Lung (tissue), 12 donors: Measurements from ENCODE around the gene PAPLN. TPM values are rescaled to one million over a fixed set of nuclear protein-coding genes. Genes with fewer than 3 reads are reported as not detected.

Source experiments
- ATAC-seq: fragments of 200-7000 bp; cut with Tn5 transposase; one replicate; pipeline ENCODE4 v1.9.1; 2020; ENCODE audit warnings: moderate number of reproducible peaks; ENCODE audit not compliant: insufficient read depth, low FRiP score
- DNase-seq, 3 donors: peaks; one replicate each; pipeline ENCODE4 v3.0.0-alpha.2; 2013 to 2017
- H3K27ac ChIP-seq, 2 donors: one replicate each; pipeline ENCODE4 v1.5.1; 2013; ENCODE audit warnings: mild to moderate bottlenecking in 2 of 2, moderate library complexity in 2 of 2, control low read depth in 1 of 2, inconsistent platforms in 1 of 2, low read depth in 1 of 2, low read length in 1 of 2
- H3K27me3 ChIP-seq, 3 donors: one replicate each; pipeline ENCODE4 v1.5.1; 2013; ENCODE audit warnings: low read length in 2 of 3; ENCODE audit not compliant: control insufficient read depth in 3 of 3, insufficient read depth in 3 of 3
- H3K36me3 ChIP-seq, 4 donors: one replicate each; pipeline ENCODE4 v1.5.1; 2013; ENCODE audit warnings: low read length in 4 of 4, mild to moderate bottlenecking in 1 of 4, moderate library complexity in 1 of 4; ENCODE audit not compliant: control insufficient read depth in 4 of 4, insufficient read depth in 4 of 4
- H3K4me1 ChIP-seq, 5 donors: one replicate each; pipeline ENCODE4 v1.5.1; 2013; ENCODE audit warnings: low read length in 5 of 5, mild to moderate bottlenecking in 2 of 5, moderate library complexity in 1 of 5; ENCODE audit not compliant: control insufficient read depth in 5 of 5, insufficient read depth in 5 of 5
- H3K4me3 ChIP-seq: one replicate; pipeline ENCODE4 v1.5.1; 2013; ENCODE audit warnings: mild to moderate bottlenecking, control low read depth, moderate library complexity
- H3K9ac ChIP-seq, 2 donors: one replicate each; pipeline ENCODE4 v1.5.1; 2013; ENCODE audit warnings: low read length in 2 of 2, control low read depth in 1 of 2; ENCODE audit not compliant: insufficient read depth in 1 of 2
- H3K9me3 ChIP-seq, 4 donors: one replicate each; pipeline ENCODE4 v1.5.1; 2013; ENCODE audit warnings: low read length in 3 of 4, mild to moderate bottlenecking in 1 of 4, moderate library complexity in 1 of 4; ENCODE audit not compliant: control insufficient read depth in 4 of 4, insufficient read depth in 3 of 4
- CTCF ChIP-seq: IDR thresholded peaks from 2 replicates; pipeline ENCODE4 v1.5.1; 2012; ENCODE audit warnings: mild to moderate bottlenecking; ENCODE audit errors: control extremely low read depth, extremely low read depth
- whole genome bisulfite sequencing, 2 donors: extraction: QIAGEN DNeasy Blood & Tissue Kit; methylation state at CpG; one replicate each; pipeline ENCODE4 v1.1.7; 2013; 5-methylcytosine and 5-hydroxymethylcytosine counted together
- polyA plus RNA-seq, 2 donors: library from polyadenylated mRNA; stranded (reverse); fragments of 200-250 nt; gene quantifications; one replicate each; pipeline ENCODE4 v1.2.1, GENCODE V29; 2013
- total RNA-seq, 2 donors: library from RNA; depleted of rRNA in 1 of 2; stranded (reverse); fragments of >200 nt in 1 of 2; gene quantifications; one replicate each; pipeline ENCODE4 v1.2.1, GENCODE V29; 2014 to 2021
- donor health status: control.
- donor health status: control.
- donor health status: Bipolar disorder and iron deficiency.
- donor health status: healthy.
- donor health status: DM: yes; HTN: yes; CAD: no.

The PAPLN gene
- total and polyA plus RNA-seq, 4 donors, result 2.9 to 18.0 (median 8.3) TPM

DNA sequence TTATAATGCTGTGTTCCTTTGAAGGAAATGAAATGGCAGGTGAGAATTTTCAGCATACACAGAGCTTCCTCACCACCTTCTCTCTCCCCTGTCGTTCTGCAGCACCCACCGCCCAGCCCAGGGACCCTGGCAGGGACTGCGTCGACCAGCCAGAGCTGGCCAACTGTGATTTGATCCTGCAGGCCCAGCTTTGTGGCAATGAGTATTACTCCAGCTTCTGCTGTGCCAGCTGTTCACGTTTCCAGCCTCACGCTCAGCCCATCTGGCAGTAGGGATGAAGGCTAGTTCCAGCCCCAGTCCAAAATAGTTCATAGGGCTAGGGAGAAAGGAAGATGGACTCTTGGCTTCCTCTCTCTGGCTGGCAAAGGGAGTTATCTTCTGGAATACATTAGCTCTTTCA lies 35.1 kb downstream of the PAPLN start:
- no peak for TF ChIP-seq CTCF
- Histone ChIP-seq H3K36me3 (peaks cover 5 to 23% (median 14%) of the 10 kb centered on the region in 4 donors), H3K4me1 (peaks cover 0 to 11% (median 4%) of the 10 kb centered on the region in 5 donors), H3K27ac (no peak overlapping the region), H3K4me3 (no peak overlapping the region), H3K9ac (no peak overlapping the region), H3K9me3 (no peaks in the 10 kb centered on the region), H3K27me3 (no peaks in the 10 kb centered on the region)
- DNase-seq (no peak), ATAC-seq (no peak)
- WGBS, 2 donors, result 85 to 88% methylated on average over 6 of the region's 6 CpGs

GRCh38 chr14:73273799-73274198 lies 36.5 kb downstream of the PAPLN start:
- Histone ChIP-seq H3K9ac (no peak overlapping the region), H3K27ac (no peak overlapping the region), H3K9me3 (no peaks in the 10 kb centered on the region), H3K27me3 (no peaks in the 10 kb centered on the region), H3K4me1 (peaks cover 0 to 11% (median 4%) of the 10 kb centered on the region in 5 donors), H3K4me3 (no peak overlapping the region), H3K36me3 (peaks cover 5 to 25% (median 14%) of the 10 kb centered on the region in 4 donors)
- DNase-seq (no peak), ATAC-seq (no peak)
- WGBS, 2 donors, result 93 to 98% methylated on average over 4 of the region's 4 CpGs
- no peak for TF ChIP-seq CTCF

DNA sequence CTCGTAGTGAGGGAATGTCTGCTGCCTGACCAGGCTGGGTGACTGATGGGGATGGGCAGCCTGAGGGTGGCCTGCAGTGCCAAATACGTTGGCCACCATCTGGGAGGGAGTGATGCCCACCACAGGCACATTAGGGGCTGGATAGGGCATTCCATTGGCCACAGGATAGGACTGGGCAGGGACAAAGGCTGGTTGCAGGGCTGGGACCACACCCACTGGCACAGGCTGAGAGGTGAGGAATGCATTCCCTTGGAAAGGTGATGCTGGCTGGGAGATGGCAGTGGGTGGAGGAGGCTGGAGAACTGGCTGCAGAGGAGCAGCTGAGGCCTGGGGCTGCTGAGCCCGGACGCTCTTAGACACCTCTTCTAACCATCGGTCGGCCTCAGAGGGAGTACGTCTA lies 39.5 kb downstream of the PAPLN start:
- Histone ChIP-seq H3K9ac (no peak overlapping the region), H3K4me1 (no peaks in the 10 kb centered on the region), H3K27me3 (no peaks in the 10 kb centered on the region), H3K4me3 (no peak overlapping the region), H3K27ac (no peak overlapping the region), H3K36me3 (peaks cover 16 to 30% (median 23%) of the 10 kb centered on the region in 4 donors), H3K9me3 (no peaks in the 10 kb centered on the region)
- no peak for TF ChIP-seq CTCF
- WGBS, 2 donors, result 96 to 98% methylated on average over 7 of the region's 7 CpGs
- DNase-seq (no peak), ATAC-seq (no peak)

DNA sequence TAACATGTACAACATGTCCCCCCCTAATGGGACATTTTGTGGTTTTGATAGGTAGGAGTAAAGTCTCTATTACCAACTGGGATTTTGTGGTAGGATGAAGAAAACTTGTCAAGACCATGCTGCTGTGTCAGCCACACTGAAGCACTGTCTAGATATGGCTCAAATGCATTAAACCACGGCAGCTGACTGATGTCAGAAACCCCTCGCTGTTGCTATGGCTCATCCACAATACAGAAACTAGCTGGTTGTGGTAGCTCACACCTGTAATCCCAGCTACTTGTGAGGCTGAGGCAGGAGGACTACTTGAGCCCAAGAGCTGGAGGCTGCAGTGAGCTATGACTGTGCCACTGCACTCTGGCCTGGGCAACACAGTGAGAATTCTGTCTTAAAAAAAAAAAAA lies 40.1 kb downstream of the PAPLN start:
- ATAC-seq (no peak), DNase-seq (no peak)
- H3K27me3 ChIP-seq, result no peaks in the 10 kb centered on the region
- no peaks in the 10 kb centered on the region for H3K4me1 ChIP-seq
- H3K4me3 ChIP-seq, result no peak overlapping the region
- H3K9me3 ChIP-seq, result no peaks in the 10 kb centered on the region
- H3K9ac ChIP-seq, result no peak overlapping the region
- WGBS, 2 donors, result 96% methylated on average over 2 of the region's 2 CpGs
- no peak for TF ChIP-seq CTCF
- peaks cover 16 to 36% (median 27%) of the 10 kb centered on the region in 4 donors for H3K36me3 ChIP-seq
- peak overlapping the region in 1 of 2 donors; percentile 18 for H3K27ac ChIP-seq
